ENCODE data around the gene PGM3. TPM values are rescaled to one million over a fixed set of nuclear protein-coding genes. Genes with fewer than 3 reads are reported as not detected.

PGM3 gene
- total and polyA plus RNA-seq, 12 donors: 5.3 to 23.4 (median 16.1) TPM

GRCh38 chr6:83125425-83125824, 67.6 kb downstream of the PGM3 start:
- H3K27me3 ChIP-seq: no peaks in the 10 kb centered on the region
- TF ChIP-seq CTCF (IDR thresholded peaks at IDR 0.05): no peak
- intact Hi-C loops (cut with DNase I): loop anchor here in 1 of 10 donors (10.0 kb wide), 1 partner anchor 49 kb away; no protein-coding TSS in a partner anchor
- DNase-seq (no peak), ATAC-seq (no peak)
- no peaks in the 10 kb centered on the region for H3K9me3 ChIP-seq
- no peak overlapping the region for H3K27ac ChIP-seq
- H3K4me1 ChIP-seq: no peaks in the 10 kb centered on the region
- peaks cover 0 to 100% (median 64%) of the 10 kb centered on the region in 9 donors for H3K36me3 ChIP-seq
- H3K4me3 ChIP-seq: no peak overlapping the region

GRCh38 chr6:83124553-83124952, 68.5 kb downstream of the PGM3 start:
- DNase-seq (no peak), ATAC-seq (no peak)
- whole genome bisulfite sequencing, 2 donors: 94 to 98% methylated on average over 3 of the region's 3 CpGs
- Histone ChIP-seq H3K27me3 (no peaks in the 10 kb centered on the region), H3K9me3 (no peaks in the 10 kb centered on the region), H3K27ac (no peak overlapping the region), H3K36me3 (peaks cover 0 to 100% (median 58%) of the 10 kb centered on the region in 9 donors), H3K4me1 (no peaks in the 10 kb centered on the region), H3K4me3 (no peak overlapping the region)
- no peak for TF ChIP-seq CTCF (IDR thresholded peaks at IDR 0.05)
- intact Hi-C loops (cut with DNase I): loop anchor here in 2 of 10 donors (5.0 to 10.0 kb wide), 2 partner anchors 43 to 50 kb away; no protein-coding TSS in a partner anchor

- intact Hi-C loops (cut with DNase I): loop anchor here in 3 of 10 donors (5.0 to 10.0 kb wide), 3 partner anchors 47 to 55 kb away; no protein-coding TSS in a partner anchor
Observed at GRCh38 chr6:83119742-83120300, 73.2 kb downstream of the PGM3 start.

GRCh38 chr6:83117802-83118201, 75.3 kb downstream of the PGM3 start:
- Histone ChIP-seq H3K4me3 (no peak overlapping the region), H3K27me3 (no peaks in the 10 kb centered on the region), H3K4me1 (peaks cover 0 to 7% (median 0%) of the 10 kb centered on the region in 9 donors), H3K9me3 (no peaks in the 10 kb centered on the region), H3K27ac (no peak overlapping the region), H3K36me3 (peaks cover 0 to 70% (median 8%) of the 10 kb centered on the region in 9 donors)
- WGBS, 2 donors: 94 to 98% methylated on average over 1 of the region's 1 CpG
- TF ChIP-seq CTCF (IDR thresholded peaks at IDR 0.05): no peak
- ATAC-seq: no peak
- no peak for DNase-seq
- intact Hi-C loops (cut with DNase I): loop anchor here in 1 of 10 donors (5.0 kb wide), 1 partner anchor 46 kb away; no protein-coding TSS in a partner anchor

More at GRCh38 chr6:83119742-83120300, 73.2 kb downstream of the PGM3 start:
- Histone ChIP-seq H3K9me3 (no peaks in the 10 kb centered on the region), H3K4me1 (no peaks in the 10 kb centered on the region), H3K27ac (no peak overlapping the region), H3K4me3 (no peak overlapping the region), H3K36me3 (peaks cover 0 to 73% (median 19%) of the 10 kb centered on the region in 9 donors), H3K27me3 (no peaks in the 10 kb centered on the region)
- TF ChIP-seq CTCF (IDR thresholded peaks at IDR 0.05): no peak
- 90 to 98% methylated on average over 2 of the region's 2 CpGs for WGBS, 2 donors
- ATAC-seq (no peak), DNase-seq (no peak)

Other genes starting within 250 kb of the PGM3 start
- gene UBE3D, start 127.4 kb downstream of the PGM3 start, total RNA-seq: 1 to 10 TPM; 1.9 to 3.1 (median 2.6) TPM
- gene UBE3D, start 127.4 kb downstream of the PGM3 start, polyA plus RNA-seq: 1 to 10 TPM; 2.1 to 4.6 TPM
- gene DOP1A, start 125.6 kb downstream of the PGM3 start, total RNA-seq: 10 to 100 TPM in 9 of 10 donors, 1 to 10 TPM in 1; 10.0 to 26.8 (median 22.2) TPM
- 1 to 10 TPM; 2.5 to 9.4 TPM for gene DOP1A, start 125.6 kb downstream of the PGM3 start, polyA plus RNA-seq
- gene RWDD2A, start 92 bp upstream of the PGM3 start, total RNA-seq: 1 to 10 TPM; 2.8 to 4.2 (median 3.4) TPM
- 1 to 10 TPM; 1.9 to 2.5 TPM for gene RWDD2A, start 92 bp upstream of the PGM3 start, polyA plus RNA-seq
- gene ME1, start 237.8 kb upstream of the PGM3 start, total RNA-seq: 10 to 100 TPM; 13.2 to 26.6 (median 18.0) TPM
- 1 to 10 TPM; 4.1 to 9.1 TPM for gene ME1, start 237.8 kb upstream of the PGM3 start, polyA plus RNA-seq

Data from heart right ventricle (tissue), 16 donors.